HG03439 (cell line): ENCODE data around the gene UBXN4.
"Not testable (repeated sequence)": the region's sequence is repeated elsewhere in the genome, so short reads cannot be mapped to it uniquely, and the experiment has no call there.

ENCODE experiments used
- ATAC-seq: cut with Tn5 transposase; IDR thresholded peaks from one replicate; pipeline ENCODE4 v1.9.1; 2021; ENCODE audit warnings: mild to moderate bottlenecking, moderate library complexity; ENCODE audit not compliant: unreplicated experiment

UBXN4 gene, protein sequence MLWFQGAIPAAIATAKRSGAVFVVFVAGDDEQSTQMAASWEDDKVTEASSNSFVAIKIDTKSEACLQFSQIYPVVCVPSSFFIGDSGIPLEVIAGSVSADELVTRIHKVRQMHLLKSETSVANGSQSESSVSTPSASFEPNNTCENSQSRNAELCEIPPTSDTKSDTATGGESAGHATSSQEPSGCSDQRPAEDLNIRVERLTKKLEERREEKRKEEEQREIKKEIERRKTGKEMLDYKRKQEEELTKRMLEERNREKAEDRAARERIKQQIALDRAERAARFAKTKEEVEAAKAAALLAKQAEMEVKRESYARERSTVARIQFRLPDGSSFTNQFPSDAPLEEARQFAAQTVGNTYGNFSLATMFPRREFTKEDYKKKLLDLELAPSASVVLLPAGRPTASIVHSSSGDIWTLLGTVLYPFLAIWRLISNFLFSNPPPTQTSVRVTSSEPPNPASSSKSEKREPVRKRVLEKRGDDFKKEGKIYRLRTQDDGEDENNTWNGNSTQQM

GRCh38 chr2:135741395-135742324 is at the start of gene UBXN4:
UBXN4 (plus strand) TSS chr2:135741855; CDS start chr2:135741930, 75 bp downstream.
- ATAC-seq, result peak; percentile 91

DNA sequence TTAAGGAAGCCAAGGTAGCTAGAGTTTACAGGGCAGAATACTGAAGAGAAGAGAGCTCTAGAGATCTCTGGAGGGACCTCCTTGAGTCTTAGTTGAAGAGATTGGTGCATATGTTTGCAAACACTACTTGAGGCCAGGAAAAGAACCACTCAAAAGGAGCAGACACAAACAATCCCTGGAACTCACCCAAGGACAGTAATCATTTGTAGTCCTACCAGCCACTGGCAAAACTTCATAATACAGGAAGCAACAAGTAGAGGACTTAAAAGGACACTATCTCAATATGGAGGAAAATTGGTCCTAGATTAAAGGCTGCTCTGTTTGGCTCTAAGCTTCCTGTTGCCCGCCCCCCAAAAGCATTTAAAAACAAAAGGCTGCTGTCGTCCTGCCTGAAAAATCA is 46.9 kb upstream of the UBXN4 start:
- ATAC-seq, result no peak

DNA sequence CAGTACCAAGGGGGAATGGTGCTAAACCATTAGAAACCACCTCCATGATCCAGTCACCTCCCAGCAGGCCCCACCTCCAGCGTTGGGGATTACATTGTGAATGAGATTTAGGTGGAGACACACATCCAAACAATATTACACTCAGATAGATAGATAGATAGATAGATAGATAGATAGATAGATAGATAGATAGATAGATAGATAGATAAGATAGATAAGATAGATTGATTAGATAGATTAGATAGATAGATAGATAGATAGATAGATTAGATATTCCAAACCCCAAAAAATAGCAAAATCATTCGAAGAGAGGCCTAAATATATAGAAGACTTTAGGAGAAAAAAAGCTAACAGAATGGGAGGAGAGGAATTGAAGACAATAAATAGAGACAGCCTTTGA is 42.8 kb upstream of the UBXN4 start:
- no peak for ATAC-seq

DNA sequence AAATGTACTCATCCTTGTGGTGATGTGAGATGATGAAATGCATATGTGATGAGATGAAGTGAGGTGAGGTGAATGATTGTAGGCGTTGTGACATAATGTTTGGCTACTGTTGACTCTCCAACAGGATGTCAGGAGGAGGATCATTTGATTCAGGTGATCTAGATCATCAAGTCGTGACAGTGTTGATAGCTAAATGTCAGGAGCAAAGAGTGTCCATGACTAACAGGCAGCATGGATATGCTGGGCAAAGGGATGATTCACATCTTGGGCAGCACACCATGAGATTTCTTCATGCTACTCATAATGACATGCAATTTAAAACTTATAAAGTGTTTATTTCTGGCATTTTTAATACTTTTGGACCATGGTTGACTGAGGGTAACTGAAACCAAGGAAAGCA is 40.2 kb upstream of the UBXN4 start:
- no peak for ATAC-seq

DNA sequence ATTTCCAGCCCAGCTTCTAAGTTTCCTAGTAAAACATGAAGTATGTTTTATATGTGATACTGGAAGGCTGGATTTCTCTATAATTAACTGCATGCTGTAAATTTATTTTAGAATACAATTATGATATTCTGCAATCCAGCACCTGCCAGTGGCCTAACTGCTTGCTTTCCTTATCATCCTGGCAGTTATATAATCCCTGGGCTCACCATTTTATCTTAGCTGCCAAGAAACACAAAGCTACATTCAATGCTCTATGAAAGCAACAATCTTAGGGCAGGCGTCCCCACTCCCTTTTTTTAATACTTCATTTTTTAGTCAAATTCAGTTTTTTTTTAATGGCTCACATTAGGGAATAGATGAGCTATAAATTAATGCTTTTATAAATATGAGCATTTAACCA is 38.4 kb upstream of the UBXN4 start:
- no peak for ATAC-seq

- not testable (repeated sequence) for ATAC-seq
Measured at GRCh38 chr2:135704075-135704474, 37.6 kb upstream of the UBXN4 start.

DNA sequence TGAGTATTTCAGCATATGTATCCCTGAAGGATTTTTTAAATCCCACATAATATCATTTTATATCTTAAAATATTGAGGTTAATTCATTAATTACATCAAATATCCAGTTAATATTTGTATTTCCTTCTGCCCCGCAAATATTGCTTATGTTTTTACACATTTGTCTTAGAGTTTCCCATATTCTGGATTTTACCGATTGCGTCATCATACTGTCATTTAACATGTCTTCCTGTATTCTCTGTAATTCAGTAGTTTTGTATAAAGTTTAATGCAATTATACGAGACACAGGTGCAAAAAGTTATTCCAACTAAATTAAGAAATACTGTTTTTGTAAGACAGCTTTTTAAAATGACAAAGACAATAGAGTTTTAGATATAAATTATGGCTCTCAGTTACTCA is 33.5 kb upstream of the UBXN4 start:
- no peak for ATAC-seq

GRCh38 chr2:135709992-135710391 is 31.7 kb upstream of the UBXN4 start:
- ATAC-seq, result peak; percentile 67

- ATAC-seq, result not testable (repeated sequence)
Measured at GRCh38 chr2:135715086-135715485, 26.6 kb upstream of the UBXN4 start.

DNA sequence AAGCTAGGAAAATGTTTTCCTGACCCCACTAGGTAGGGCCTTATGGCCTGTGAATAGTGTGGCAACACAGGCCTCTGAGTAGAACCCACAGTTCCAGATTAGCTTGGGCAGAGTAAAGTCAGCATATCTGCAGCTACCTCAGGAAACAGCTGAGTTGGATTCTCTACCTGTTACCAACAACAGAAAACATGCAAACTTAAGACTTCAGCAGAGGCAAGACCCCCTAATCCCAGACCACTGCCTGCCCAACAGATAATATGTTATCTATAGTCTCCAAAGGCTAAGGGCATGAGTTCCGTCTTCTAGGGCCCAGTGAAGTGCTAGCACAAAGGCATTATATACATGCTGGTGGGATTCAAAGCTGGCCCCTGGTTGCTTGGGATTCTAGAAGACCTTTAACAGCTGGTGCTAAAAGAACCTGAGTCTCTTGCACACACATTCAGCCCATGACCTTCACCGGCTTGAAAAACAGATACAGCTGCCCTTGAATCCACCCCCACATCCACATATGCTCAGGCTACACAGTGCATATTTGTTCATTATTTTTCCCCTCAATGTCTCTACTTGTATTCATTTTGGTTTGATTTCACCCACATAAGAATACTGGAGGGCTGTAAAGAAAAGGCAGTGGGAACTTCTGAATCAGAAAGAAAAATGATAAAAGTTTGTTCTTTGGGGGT is 13.5 kb upstream of the UBXN4 start:
- ATAC-seq, result no peak

GRCh38 chr2:135732561-135732960 is 9.1 kb upstream of the UBXN4 start:
- no peak for ATAC-seq

DNA sequence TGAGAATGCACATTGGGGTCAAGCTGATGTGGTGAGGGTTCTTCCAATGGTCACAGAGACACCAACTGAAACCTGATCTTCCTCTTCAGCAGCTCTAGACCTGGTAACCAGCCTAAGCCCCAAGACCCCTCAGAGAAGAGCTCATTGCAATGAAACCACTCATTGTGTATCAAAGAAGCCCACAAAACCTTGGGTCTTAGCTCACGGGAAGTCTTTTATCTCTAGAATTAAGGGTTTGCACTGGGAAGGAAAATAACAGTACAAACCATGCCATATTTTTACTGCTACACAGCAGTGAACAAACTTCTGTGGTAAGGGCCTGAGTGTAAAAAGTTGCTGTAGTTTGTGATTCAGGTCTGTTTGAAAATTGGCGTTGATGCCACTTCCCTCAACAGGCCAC is 8.6 kb upstream of the UBXN4 start:
- ATAC-seq, result no peak

- ATAC-seq, result no peak
Measured at GRCh38 chr2:135736546-135736945, 5.1 kb upstream of the UBXN4 start.

DNA sequence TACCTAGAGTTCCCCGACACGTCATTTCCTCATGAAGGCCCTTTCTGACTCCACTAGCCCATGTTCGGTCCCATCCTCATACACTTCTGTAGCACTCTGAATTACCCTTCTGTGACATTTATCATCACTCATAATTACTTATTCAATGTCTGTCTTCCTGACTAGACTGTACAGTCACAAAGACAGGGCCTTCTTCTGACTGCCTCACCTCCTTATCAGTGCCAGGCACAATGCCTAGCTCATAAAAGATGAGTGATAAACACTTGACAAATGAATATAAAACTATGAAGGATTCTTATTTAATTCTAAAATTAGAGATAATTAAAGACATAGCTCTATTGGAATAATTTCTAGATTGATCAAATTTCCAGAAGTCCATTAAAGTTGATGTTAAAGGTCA is 1.4 kb upstream of the UBXN4 start:
- ATAC-seq, result no peak

DNA sequence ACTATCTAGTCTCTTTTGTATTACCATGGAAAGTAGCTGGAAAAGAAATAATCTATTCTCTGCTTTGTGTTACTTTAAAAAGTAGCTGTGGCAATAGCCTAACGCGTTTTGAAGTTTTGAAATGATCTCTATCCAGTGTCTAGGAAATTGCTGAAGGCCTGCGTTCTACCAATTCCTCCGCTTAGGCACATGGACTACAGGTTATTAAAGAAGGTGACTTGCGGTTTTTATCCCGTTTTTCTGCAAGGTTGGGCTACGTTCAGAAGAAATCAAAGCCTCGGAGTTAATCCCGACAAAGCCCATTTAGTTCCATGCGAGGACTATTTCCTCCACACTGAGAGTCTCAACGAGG is 636 bp upstream of the UBXN4 start:
- no peak for ATAC-seq

DNA sequence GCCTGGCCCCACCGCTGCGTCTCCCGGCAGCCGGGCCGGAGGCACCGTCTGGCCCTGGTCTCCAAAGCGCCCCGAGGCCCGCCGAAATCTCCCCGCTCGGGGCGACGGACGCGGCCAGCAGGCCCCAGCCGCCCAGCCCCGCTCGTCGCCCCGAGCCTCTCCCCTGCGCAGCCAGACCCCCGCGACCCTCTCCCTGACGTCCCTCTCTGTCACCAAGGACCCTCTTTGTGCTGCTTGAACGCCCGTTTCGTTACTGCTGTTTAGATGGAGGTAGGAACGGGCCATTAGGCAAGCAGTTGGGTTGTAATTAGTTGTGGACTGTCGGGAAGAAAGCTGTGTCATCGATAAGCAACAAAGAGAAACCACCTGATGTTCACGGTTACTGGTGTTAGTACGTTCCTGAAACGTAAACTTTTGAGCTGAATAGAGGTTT is 686 bp downstream of the UBXN4 start:
- peak; percentile 27 for ATAC-seq

DNA sequence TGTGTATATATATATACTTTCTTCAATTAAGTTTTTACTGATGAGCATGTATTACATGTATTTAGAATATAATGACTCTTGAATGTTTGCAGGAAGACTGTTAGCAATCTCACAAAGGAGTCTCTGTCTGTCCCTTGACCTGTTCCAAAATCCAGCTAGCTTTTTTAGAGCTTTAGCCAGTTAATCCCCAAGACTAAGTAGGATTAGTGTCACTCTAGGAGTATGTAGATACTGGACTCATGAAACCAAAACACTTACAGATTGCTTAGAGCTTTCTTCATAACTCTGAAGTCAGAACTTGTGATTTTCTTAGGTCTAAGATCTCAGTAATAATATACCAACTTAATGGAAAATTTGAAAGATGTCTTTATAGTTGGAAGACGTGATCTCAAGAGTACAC is 2.2 kb downstream of the UBXN4 start:
- no peak for ATAC-seq

- no peak for ATAC-seq
Measured at GRCh38 chr2:135744760-135745314, 3.2 kb downstream of the UBXN4 start.

DNA sequence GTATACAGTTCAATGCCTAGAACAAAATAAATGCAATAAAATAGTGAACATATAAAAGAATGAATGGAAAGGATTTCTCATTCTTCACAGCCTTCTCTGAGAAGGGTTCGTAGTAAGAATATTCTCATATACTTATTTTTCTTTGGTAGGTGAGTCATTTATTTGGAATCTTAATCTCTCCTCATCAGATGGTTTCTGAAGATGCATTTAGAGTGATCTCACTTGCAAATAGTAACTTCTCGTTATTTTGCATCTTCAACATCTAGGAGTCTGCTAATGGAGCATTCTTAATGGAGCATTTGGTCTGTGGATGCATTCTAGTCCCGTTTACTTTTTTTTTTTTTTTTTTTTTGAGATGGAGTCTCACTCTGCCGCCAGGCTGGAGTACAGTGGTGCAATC is 3.9 kb downstream of the UBXN4 start:
- ATAC-seq, result no peak

GRCh38 chr2:135755573-135755972 is 13.9 kb downstream of the UBXN4 start:
- no peak for ATAC-seq

DNA sequence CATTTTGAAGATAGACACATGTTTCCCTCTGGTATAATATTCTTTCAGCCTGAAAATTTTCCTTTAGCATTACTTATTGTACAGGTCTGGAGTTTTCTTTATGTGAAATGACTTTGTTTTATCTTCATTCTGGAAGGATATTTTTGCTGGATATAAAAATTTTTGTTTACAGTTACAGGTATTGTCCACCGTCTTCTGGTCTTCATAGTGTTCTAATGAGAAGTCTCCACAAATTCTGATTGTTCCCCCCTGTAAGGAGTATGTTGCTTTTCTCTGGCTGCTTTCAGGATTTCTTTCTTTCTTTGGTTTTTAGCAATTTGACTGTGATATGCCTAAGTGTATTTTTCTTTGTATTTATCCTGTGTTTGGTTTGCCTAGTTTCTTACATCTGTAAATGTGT is 15.0 kb downstream of the UBXN4 start:
- no peak for ATAC-seq
